Common myeloid progenitor, CD34-positive (primary cell): ENCODE data around the gene FUT6.
"Not testable (repeated sequence)": the region's sequence is repeated elsewhere in the genome, so short reads cannot be mapped to it uniquely, and the experiment has no call there.

ENCODE experiments used
- CTCF ChIA-PET: fragments of 350-600 bp; sonication (Branson Sonifier 250); formaldehyde crosslinking; loops from one replicate; lab custom pipeline; 2021; ENCODE audit warnings: antibody characterized with exemption; lab: Charles Lee
- POLR2A ChIA-PET: fragments of 350-600 bp; sonication (Branson Sonifier 250); formaldehyde crosslinking; loops from one replicate; lab custom pipeline; 2021; ENCODE audit warnings: antibody characterized with exemption; lab: Charles Lee
- DNase-seq, 3 donors: peaks; one replicate each; pipeline versions ENCODE4 v3.0.0 to v3.0.0-alpha.2; 2013
- H3K27ac ChIP-seq, 2 experiments: 1 replicate in 1 of 2; 2 replicates in 1 of 2; pipeline ENCODE4 v1.7.0; 2013; ENCODE audit warnings: inconsistent platforms in 2 of 2, low read length in 2 of 2, mild to moderate bottlenecking in 2 of 2, low read depth in 1 of 2, moderate library complexity in 1 of 2; ENCODE audit not compliant: severe bottlenecking in 2 of 2, insufficient read depth in 1 of 2, poor library complexity in 1 of 2
- H3K27me3 ChIP-seq, 5 experiments: replicated peaks in 2 of 5; 1 replicate in 3 of 5; 2 replicates in 2 of 5; pipeline versions ENCODE4 v1.6.1 to v1.7.0; 2013; ENCODE audit warnings: low read length in 4 of 5, mild to moderate bottlenecking in 2 of 5, moderate library complexity in 2 of 5, inconsistent platforms in 1 of 5; ENCODE audit not compliant: insufficient read depth in 5 of 5, control insufficient read depth in 4 of 5
- H3K36me3 ChIP-seq, 4 experiments: 1 replicate in 2 of 4; 2 replicates in 2 of 4; pipeline versions ENCODE4 v1.6.1 to v1.7.0; 2013; ENCODE audit warnings: low read length in 3 of 4, control low read depth in 1 of 4, mild to moderate bottlenecking in 1 of 4; ENCODE audit not compliant: control insufficient read depth in 4 of 4, insufficient read depth in 4 of 4
- H3K4me1 ChIP-seq, 4 experiments: 1 replicate in 3 of 4; 2 replicates in 1 of 4; pipeline versions ENCODE4 v1.6.1 to v1.7.1; 2013; ENCODE audit warnings: low read length in 3 of 4, mild to moderate bottlenecking in 3 of 4, control low read depth in 1 of 4, inconsistent platforms in 1 of 4, moderate library complexity in 1 of 4; ENCODE audit not compliant: control insufficient read depth in 4 of 4, insufficient read depth in 4 of 4; ENCODE audit errors: control extremely low read depth in 1 of 4
- H3K4me3 ChIP-seq, 7 experiments: 1 replicate in 4 of 7; 2 replicates in 3 of 7; pipeline versions ENCODE4 v1.5.1 to v1.7.0; 2013; ENCODE audit warnings: mild to moderate bottlenecking in 7 of 7, low read length in 6 of 7, moderate library complexity in 6 of 7, inconsistent platforms in 2 of 7, low read depth in 2 of 7, control low read depth in 1 of 7; ENCODE audit not compliant: insufficient read depth in 4 of 7, control insufficient read depth in 1 of 7; ENCODE audit errors: extremely low read depth in 1 of 7
- H3K9me3 ChIP-seq, 5 experiments: 1 replicate in 4 of 5; 2 replicates in 1 of 5; pipeline versions ENCODE4 v1.6.1 to v1.7.1; 2013; ENCODE audit warnings: low read length in 4 of 5, mild to moderate bottlenecking in 2 of 5, inconsistent platforms in 1 of 5, low read depth in 1 of 5, moderate library complexity in 1 of 5; ENCODE audit not compliant: control insufficient read depth in 4 of 5, insufficient read depth in 2 of 5; ENCODE audit errors: control extremely low read depth in 1 of 5
- WGBS: methylation state at CpG from one replicate; pipeline ENCODE4 v1.1.5; 2013; ENCODE audit not compliant: insufficient coverage; 5-methylcytosine and 5-hydroxymethylcytosine counted together

FUT6 gene

GRCh38 chr19:5855151-5855550, 15.6 kb upstream of the FUT6 start:
- CTCF ChIA-PET, DNase-seq: not testable (repeated sequence)
- WGBS, result 98% methylated on average over 9 of the region's 9 CpGs

DNA sequence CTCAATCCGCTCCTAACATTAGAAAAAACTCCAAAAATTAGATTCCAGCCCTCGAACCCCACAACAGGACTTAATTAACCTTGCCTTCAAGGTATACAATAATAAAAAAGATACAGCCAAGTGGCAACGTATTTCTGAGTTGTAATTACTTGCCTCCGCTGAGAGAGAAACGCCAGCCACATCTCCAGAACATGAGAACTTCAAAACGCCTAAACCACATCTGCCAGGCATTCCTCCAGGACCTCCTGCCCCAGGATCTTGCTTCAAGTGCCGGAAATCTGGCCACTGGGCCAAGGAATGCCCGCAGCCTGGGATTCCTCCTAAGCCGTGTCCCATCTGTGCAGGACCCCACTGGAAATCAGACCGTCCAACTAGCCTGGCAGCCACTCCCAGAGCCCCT, 14.6 kb upstream of the FUT6 start:
- H3K27ac ChIP-seq, H3K4me3 ChIP-seq, POLR2A ChIA-PET, DNase-seq, H3K9me3 ChIP-seq, CTCF ChIA-PET, H3K36me3 ChIP-seq, H3K27me3 ChIP-seq: not testable (repeated sequence)
- 93% methylated on average over 10 of the region's 10 CpGs for WGBS
- H3K4me1 ChIP-seq, result peaks cover 0 to 18% (median 3%) of the 10 kb centered on the region in 4 experiments

More at GRCh38 chr19:5855151-5855550, 15.6 kb upstream of the FUT6 start:
- H3K27me3 ChIP-seq, POLR2A ChIA-PET, H3K9me3 ChIP-seq, H3K27ac ChIP-seq, H3K4me3 ChIP-seq, H3K36me3 ChIP-seq: not testable (repeated sequence)
- peaks cover 0 to 17% (median 3%) of the 10 kb centered on the region in 4 experiments for H3K4me1 ChIP-seq

DNA sequence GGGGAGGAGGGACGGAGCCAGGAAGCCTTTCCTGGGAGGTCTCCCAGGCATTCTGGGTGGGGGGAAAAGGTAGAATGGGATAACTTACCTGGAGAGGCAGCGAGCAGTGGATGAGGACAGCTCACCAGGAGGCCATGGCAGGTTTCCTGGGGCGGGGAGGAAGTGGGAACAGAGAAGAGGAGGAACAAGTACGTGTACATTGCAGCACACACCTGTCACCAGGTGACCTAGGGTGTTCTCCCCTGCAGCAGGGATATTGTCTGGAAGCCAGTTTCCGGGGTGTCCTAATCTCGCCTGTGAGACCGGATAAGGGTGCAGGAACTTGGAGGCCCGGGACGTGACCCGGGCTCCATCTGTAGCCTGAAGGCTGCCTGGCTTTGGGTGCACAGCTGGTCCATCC, 11.8 kb upstream of the FUT6 start, which contains the start of gene FUT3:
FUT3 (minus strand) TSS at position 148 of the 400 bp plus-strand sequence.
- DNase-seq, result no peak
- CTCF ChIA-PET, result no interaction called here
- H3K9me3 ChIP-seq, result no peaks in the 10 kb centered on the region
- H3K4me3 ChIP-seq, result no peak within 1 kb of the TSS
- POLR2A ChIA-PET, result interaction anchor here (0.7 kb wide), 1 partner anchor 846 kb away, joined by 3 read pairs; no protein-coding TSS in a partner anchor
- H3K4me1 ChIP-seq, result peaks cover 0 to 18% (median 3%) of the 10 kb centered on the region in 4 experiments
- no peaks in the 10 kb centered on the region for H3K27me3 ChIP-seq
- H3K36me3 ChIP-seq, result no peaks in the 10 kb centered on the region
- no peak within 1 kb of the TSS for H3K27ac ChIP-seq
- 84% methylated on average over 9 of the region's 10 CpGs for WGBS

GRCh38 chr19:5850743-5851293, 11.3 kb upstream of the FUT6 start:
- CTCF ChIA-PET, result interaction anchor here (0.7 kb wide), 1 partner anchor 47 kb away, joined by 3 read pairs; no protein-coding TSS in a partner anchor
- Histone ChIP-seq H3K4me1 (peaks cover 0 to 18% (median 3%) of the 10 kb centered on the region in 4 experiments), H3K27me3 (no peaks in the 10 kb centered on the region), H3K9me3 (no peaks in the 10 kb centered on the region), H3K4me3 (no peak overlapping the region), H3K36me3 (no peaks in the 10 kb centered on the region), H3K27ac (no peak overlapping the region)
- WGBS, result 53% methylated on average over 4 of the region's 5 CpGs
- POLR2A ChIA-PET, result interaction anchor here (0.7 kb wide), 1 partner anchor 846 kb away, joined by 3 read pairs; no protein-coding TSS in a partner anchor
- DNase-seq, result peak in 2 of 3 donors; percentile 50 to 65

GRCh38 chr19:5850189-5850588, 10.7 kb upstream of the FUT6 start:
- no peaks in the 10 kb centered on the region for H3K27me3 ChIP-seq
- H3K9me3 ChIP-seq, result no peaks in the 10 kb centered on the region
- H3K27ac ChIP-seq, result no peak overlapping the region
- H3K4me3 ChIP-seq, result no peak overlapping the region
- CTCF ChIA-PET, result interaction anchor here (0.7 kb wide), 1 partner anchor 46 kb away, joined by 3 read pairs; no protein-coding TSS in a partner anchor
- 97% methylated on average over 6 of the region's 6 CpGs for whole genome bisulfite sequencing
- POLR2A ChIA-PET, result no interaction called here
- H3K36me3 ChIP-seq, result no peaks in the 10 kb centered on the region
- H3K4me1 ChIP-seq, result peaks cover 0 to 18% (median 3%) of the 10 kb centered on the region in 4 experiments
- DNase-seq, result no peak

- H3K4me3 ChIP-seq, H3K9me3 ChIP-seq, H3K27ac ChIP-seq, H3K36me3 ChIP-seq, POLR2A ChIA-PET, H3K27me3 ChIP-seq, DNase-seq, CTCF ChIA-PET: not testable (repeated sequence)
- 91% methylated on average over 5 of the region's 5 CpGs for WGBS
- H3K4me1 ChIP-seq, result peaks cover 0 to 15% (median 1%) of the 10 kb centered on the region in 4 experiments
Observed at GRCh38 chr19:5848621-5849020, 9.1 kb upstream of the FUT6 start.

GRCh38 chr19:5847846-5848245, 8.3 kb upstream of the FUT6 start:
- peaks cover 0 to 13% (median 1%) of the 10 kb centered on the region in 4 experiments for H3K4me1 ChIP-seq
- H3K27me3 ChIP-seq, POLR2A ChIA-PET, H3K4me3 ChIP-seq, H3K36me3 ChIP-seq, CTCF ChIA-PET, H3K27ac ChIP-seq, H3K9me3 ChIP-seq, DNase-seq: not testable (repeated sequence)
- 94% methylated on average over 10 of the region's 10 CpGs for WGBS
